Stomach (tissue), 4 donors: ENCODE data around the gene LARGE1.

Source experiments
- POLR2A ChIP-seq, 4 donors: fragments of 450-650 bp; IDR thresholded peaks; one replicate each; pipeline ENCODE4 v1.6.1; 2016; ENCODE audit warnings: antibody characterized with exemption in 4 of 4, control low read depth in 2 of 4, mild to moderate bottlenecking in 1 of 4, moderate library complexity in 1 of 4
- POLR2AphosphoS5 ChIP-seq, 3 donors: sonication (generic); formaldehyde crosslinking; IDR thresholded peaks; one replicate each; pipeline ENCODE4 v1.6.1; 2016; ENCODE audit warnings: antibody characterized with exemption in 3 of 3

GRCh38 chr22:33770723-33771122 lies 149.6 kb downstream of the LARGE1 start:
- TF ChIP-seq POLR2A (IDR thresholded peaks at IDR 0.05) (no peak), POLR2AphosphoS5 (IDR thresholded peaks at IDR 0.05) (no peak)
